HL-60 (cell line): ENCODE results near the gene LYPD1.

Source experiments
- TF ChIP-seq, protein P1 (sequence below): IDR thresholded peaks from 2 replicates; pipeline ENCODE4 v1.6.1; 2012; ENCODE audit warnings: low read depth; ENCODE audit not compliant: insufficient replicate concordance
- TF ChIP-seq, protein P2 (sequence below): IDR thresholded peaks from one replicate; pipeline ENCODE4 v1.5.1; 2011; ENCODE audit warnings: low read length, control low read depth, inconsistent platforms; ENCODE audit not compliant: insufficient read depth

GRCh38 chr2:132719480-132719879 is 49.5 kb upstream of the LYPD1 start:
- TF ChIP-seq, protein P1, sequence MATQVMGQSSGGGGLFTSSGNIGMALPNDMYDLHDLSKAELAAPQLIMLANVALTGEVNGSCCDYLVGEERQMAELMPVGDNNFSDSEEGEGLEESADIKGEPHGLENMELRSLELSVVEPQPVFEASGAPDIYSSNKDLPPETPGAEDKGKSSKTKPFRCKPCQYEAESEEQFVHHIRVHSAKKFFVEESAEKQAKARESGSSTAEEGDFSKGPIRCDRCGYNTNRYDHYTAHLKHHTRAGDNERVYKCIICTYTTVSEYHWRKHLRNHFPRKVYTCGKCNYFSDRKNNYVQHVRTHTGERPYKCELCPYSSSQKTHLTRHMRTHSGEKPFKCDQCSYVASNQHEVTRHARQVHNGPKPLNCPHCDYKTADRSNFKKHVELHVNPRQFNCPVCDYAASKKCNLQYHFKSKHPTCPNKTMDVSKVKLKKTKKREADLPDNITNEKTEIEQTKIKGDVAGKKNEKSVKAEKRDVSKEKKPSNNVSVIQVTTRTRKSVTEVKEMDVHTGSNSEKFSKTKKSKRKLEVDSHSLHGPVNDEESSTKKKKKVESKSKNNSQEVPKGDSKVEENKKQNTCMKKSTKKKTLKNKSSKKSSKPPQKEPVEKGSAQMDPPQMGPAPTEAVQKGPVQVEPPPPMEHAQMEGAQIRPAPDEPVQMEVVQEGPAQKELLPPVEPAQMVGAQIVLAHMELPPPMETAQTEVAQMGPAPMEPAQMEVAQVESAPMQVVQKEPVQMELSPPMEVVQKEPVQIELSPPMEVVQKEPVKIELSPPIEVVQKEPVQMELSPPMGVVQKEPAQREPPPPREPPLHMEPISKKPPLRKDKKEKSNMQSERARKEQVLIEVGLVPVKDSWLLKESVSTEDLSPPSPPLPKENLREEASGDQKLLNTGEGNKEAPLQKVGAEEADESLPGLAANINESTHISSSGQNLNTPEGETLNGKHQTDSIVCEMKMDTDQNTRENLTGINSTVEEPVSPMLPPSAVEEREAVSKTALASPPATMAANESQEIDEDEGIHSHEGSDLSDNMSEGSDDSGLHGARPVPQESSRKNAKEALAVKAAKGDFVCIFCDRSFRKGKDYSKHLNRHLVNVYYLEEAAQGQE: no peak
- TF ChIP-seq, protein P2, sequence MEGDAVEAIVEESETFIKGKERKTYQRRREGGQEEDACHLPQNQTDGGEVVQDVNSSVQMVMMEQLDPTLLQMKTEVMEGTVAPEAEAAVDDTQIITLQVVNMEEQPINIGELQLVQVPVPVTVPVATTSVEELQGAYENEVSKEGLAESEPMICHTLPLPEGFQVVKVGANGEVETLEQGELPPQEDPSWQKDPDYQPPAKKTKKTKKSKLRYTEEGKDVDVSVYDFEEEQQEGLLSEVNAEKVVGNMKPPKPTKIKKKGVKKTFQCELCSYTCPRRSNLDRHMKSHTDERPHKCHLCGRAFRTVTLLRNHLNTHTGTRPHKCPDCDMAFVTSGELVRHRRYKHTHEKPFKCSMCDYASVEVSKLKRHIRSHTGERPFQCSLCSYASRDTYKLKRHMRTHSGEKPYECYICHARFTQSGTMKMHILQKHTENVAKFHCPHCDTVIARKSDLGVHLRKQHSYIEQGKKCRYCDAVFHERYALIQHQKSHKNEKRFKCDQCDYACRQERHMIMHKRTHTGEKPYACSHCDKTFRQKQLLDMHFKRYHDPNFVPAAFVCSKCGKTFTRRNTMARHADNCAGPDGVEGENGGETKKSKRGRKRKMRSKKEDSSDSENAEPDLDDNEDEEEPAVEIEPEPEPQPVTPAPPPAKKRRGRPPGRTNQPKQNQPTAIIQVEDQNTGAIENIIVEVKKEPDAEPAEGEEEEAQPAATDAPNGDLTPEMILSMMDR: no peak
